Heart left ventricle (tissue), 16 donors: Measurements from ENCODE around the gene FOCAD. TPM values are rescaled to one million over a fixed set of nuclear protein-coding genes. Genes with fewer than 3 reads are reported as not detected.

Experiments
- ATAC-seq, 4 donors: fragments of 200-7000 bp; cut with Tn5 transposase; one replicate each; pipeline ENCODE4 v1.9.1; 2020 to 2022; ENCODE audit warnings: moderate library complexity in 4 of 4, mild to moderate bottlenecking in 3 of 4, moderate number of reproducible peaks in 1 of 4
- DNase-seq, 5 donors: peaks; one replicate each; pipeline ENCODE4 v3.0.0-alpha.2; 2020
- H3K27ac ChIP-seq, 12 donors: fragments of 200-600 bp; sonication (generic) in 4 of 12; one replicate each; pipeline versions ENCODE4 v1.5.0 to v1.8.0; 2016 to 2022; ENCODE audit warnings: mild to moderate bottlenecking in 2 of 12
- H3K27me3 ChIP-seq, 9 donors: fragments of 200-600 bp; sonication (generic) in 2 of 9; one replicate each; pipeline versions ENCODE4 v1.5.1 to v1.8.0; 2016 to 2022; ENCODE audit warnings: mild to moderate bottlenecking in 3 of 9
- H3K36me3 ChIP-seq, 9 donors: fragments of 200-600 bp; sonication (generic) in 2 of 9; one replicate each; pipeline versions ENCODE4 v1.5.0 to v1.8.0; 2018 to 2022; ENCODE audit warnings: mild to moderate bottlenecking in 2 of 9
- H3K4me1 ChIP-seq, 12 donors: fragments of 200-600 bp; sonication (generic) in 4 of 12; one replicate each; pipeline versions ENCODE4 v1.5.0 to v1.8.0; 2016 to 2022; ENCODE audit warnings: mild to moderate bottlenecking in 3 of 12
- H3K4me3 ChIP-seq, 12 donors: fragments of 200-600 bp; sonication (generic) in 4 of 12; one replicate each; pipeline versions ENCODE4 v1.5.0 to v1.8.0; 2017 to 2022; ENCODE audit warnings: mild to moderate bottlenecking in 9 of 12, moderate library complexity in 4 of 12
- H3K9me3 ChIP-seq, 12 donors: fragments of 200-600 bp; sonication (generic) in 4 of 12; one replicate each; pipeline versions ENCODE4 v1.5.0 to v1.8.0; 2016 to 2022; ENCODE audit warnings: mild to moderate bottlenecking in 1 of 12
- POLR2A ChIP-seq, 2 donors: fragments of 450-650 bp; IDR thresholded peaks; one replicate each; pipeline ENCODE4 v1.6.1; 2017; ENCODE audit warnings: antibody characterized with exemption in 2 of 2, mild to moderate bottlenecking in 2 of 2, moderate library complexity in 2 of 2
- WGBS, 4 donors: extraction: QIAGEN DNeasy Blood & Tissue Kit in 2 of 4; methylation state at CpG; one replicate each; pipeline versions ENCODE4 v1.1.5 to v1.1.7; 2013 to 2018; 5-methylcytosine and 5-hydroxymethylcytosine counted together
- intact Hi-C, 10 donors: fragments of 100-400 bp; cut with DNase I; formaldehyde crosslinking; loops; one replicate each; pipeline versions ENCODE4 v1.11.1 to v1.14.2; 2022
- polyA plus RNA-seq, 2 donors: library from polyadenylated mRNA; stranded (reverse); fragments of 200-250 nt; gene quantifications; one replicate each; pipeline ENCODE4 v1.2.3, GENCODE V29; 2013
- total RNA-seq, 9 donors: library from RNA; depleted of rRNA in 2 of 9; stranded (reverse); fragments of >200 nt in 2 of 9; fragmentation: NEBNext Ultra II Directional in 3 of 9; extraction: Animal tissue kit (Norgen Biotek cat#: 25700) in 3 of 9; gene quantifications; one replicate each; pipeline versions ENCODE4 v1.1.0 to v1.2.4, GENCODE V29; 2016 to 2023
- TF ChIP-seq, protein P1 (sequence below), 12 donors: fragments of 200-600 bp; sonication (generic) in 4 of 12; IDR thresholded peaks; one replicate each; pipeline versions ENCODE4 v1.5.0 to v1.8.0; 2018 to 2022; ENCODE audit warnings: antibody characterized with exemption in 12 of 12, mild to moderate bottlenecking in 5 of 12
- donor health status: ischemic (EF 13 %, LVEDD 7.1; RV severe dilation, severe dysfunction).
- donor health status: healthy with polysubstance abuse.
- donor health status: DM: no; HTN: yes; CAD: no.
- donor health status: DM: no; HTN: no; CAD: no.
- donor health status: ischemic (EF 25% LVEDD 6.9; RV normal size, moderate dysfunction).
- donor health status: ischemic (EF 25% LVEDD 5.7; RV mildly dilated, moderate dysfunction).
- donor health status: healthy.
- donor health status: DM: yes; HTN: yes; CAD: no.
- donor health status: ischemic (EF 35%, LVEDD 5.7; RV mildly dilated, moderate dysfunction).
- donor health status: nonischemic (EF 11% LVEDD 7.7; RV severe dilation, severe dysfunction).
- donor health status: DM: yes; HTN: yes; CAD: no.
- donor health status: PGD.
- donor health status: ischemic (EF 29% LVEDD 5.4; RV normal size, mild dysfunction).
- donor health status: nonischemic (EF 23%, LVEDD 6.1; RV moderate dilation, normal function).

FOCAD gene
- total and polyA plus RNA-seq, 11 donors, result 8.6 to 39.5 (median 28.3) TPM

DNA sequence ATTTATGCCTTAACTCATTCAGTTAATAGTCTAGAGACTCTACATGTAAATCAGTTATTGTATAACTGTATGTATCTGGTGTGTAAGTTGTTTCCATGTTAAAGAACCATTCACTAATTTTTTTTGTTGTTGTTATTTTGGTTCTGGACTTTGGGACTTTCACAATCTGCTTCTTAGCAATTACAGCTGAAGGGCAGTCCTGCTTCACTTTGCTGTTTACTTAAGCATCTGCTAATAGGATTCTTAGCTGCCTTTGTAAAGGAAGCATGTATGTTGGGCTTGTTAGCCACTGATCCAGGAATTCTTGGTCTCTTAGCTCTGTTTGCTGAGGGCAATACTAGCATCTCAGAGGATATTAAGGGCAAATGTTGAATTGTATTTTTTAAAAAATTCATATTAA lies 97.0 kb downstream of the FOCAD start:
- Histone ChIP-seq H3K4me3 (no peak overlapping the region), H3K36me3 (peaks cover 0 to 30% (median 4%) of the 10 kb centered on the region in 9 donors), H3K27ac (no peak overlapping the region), H3K9me3 (no peaks in the 10 kb centered on the region), H3K27me3 (no peaks in the 10 kb centered on the region), H3K4me1 (peaks cover 0 to 3% (median 0%) of the 10 kb centered on the region in 12 donors)
- ATAC-seq, result no peak
- DNase-seq, result no peak
- TF ChIP-seq, protein P1, sequence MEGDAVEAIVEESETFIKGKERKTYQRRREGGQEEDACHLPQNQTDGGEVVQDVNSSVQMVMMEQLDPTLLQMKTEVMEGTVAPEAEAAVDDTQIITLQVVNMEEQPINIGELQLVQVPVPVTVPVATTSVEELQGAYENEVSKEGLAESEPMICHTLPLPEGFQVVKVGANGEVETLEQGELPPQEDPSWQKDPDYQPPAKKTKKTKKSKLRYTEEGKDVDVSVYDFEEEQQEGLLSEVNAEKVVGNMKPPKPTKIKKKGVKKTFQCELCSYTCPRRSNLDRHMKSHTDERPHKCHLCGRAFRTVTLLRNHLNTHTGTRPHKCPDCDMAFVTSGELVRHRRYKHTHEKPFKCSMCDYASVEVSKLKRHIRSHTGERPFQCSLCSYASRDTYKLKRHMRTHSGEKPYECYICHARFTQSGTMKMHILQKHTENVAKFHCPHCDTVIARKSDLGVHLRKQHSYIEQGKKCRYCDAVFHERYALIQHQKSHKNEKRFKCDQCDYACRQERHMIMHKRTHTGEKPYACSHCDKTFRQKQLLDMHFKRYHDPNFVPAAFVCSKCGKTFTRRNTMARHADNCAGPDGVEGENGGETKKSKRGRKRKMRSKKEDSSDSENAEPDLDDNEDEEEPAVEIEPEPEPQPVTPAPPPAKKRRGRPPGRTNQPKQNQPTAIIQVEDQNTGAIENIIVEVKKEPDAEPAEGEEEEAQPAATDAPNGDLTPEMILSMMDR (IDR thresholded peaks at IDR 0.05), result no peak
- no peak for TF ChIP-seq POLR2A (IDR thresholded peaks at IDR 0.05)
- intact Hi-C loops, result loop anchor here in 1 of 10 donors (10.0 kb wide), 1 partner anchor 56 kb away; no protein-coding TSS in a partner anchor

DNA sequence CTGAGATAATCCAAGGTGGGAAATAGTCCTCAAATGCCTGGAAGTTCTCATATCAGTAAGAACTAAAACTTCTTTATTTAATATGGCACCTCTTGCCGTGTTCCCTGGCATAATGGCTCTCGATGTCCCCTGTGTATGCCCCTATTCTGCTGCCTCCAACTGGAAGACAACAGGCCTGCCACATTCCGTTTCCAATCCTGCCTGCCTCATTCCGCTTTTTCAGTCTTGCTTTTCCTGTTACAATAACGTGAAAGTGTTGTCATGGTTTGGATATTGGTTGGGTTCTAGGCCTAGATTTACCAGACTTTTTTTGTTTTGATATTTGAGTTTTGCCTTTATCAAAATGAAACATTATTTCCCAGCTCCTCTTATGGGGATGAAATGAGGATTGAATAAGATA lies 98.2 kb downstream of the FOCAD start:
- 89 to 95% (median 92%) methylated on average over 5 of the region's 5 CpGs for WGBS, 4 donors
- no peak overlapping the region for H3K4me3 ChIP-seq
- no peak overlapping the region for H3K27ac ChIP-seq
- ATAC-seq, result no peak
- H3K4me1 ChIP-seq, result peaks cover 0 to 3% (median 0%) of the 10 kb centered on the region in 12 donors
- intact Hi-C loops, result loop anchor here in 1 of 10 donors (10.0 kb wide), 1 partner anchor 57 kb away; no protein-coding TSS in a partner anchor
- H3K36me3 ChIP-seq, result peaks cover 0 to 30% (median 4%) of the 10 kb centered on the region in 9 donors
- H3K9me3 ChIP-seq, result no peaks in the 10 kb centered on the region
- no peak for DNase-seq
- no peaks in the 10 kb centered on the region for H3K27me3 ChIP-seq
- TF ChIP-seq, protein P1 (IDR thresholded peaks at IDR 0.05), result no peak
- TF ChIP-seq POLR2A (IDR thresholded peaks at IDR 0.05), result no peak

DNA sequence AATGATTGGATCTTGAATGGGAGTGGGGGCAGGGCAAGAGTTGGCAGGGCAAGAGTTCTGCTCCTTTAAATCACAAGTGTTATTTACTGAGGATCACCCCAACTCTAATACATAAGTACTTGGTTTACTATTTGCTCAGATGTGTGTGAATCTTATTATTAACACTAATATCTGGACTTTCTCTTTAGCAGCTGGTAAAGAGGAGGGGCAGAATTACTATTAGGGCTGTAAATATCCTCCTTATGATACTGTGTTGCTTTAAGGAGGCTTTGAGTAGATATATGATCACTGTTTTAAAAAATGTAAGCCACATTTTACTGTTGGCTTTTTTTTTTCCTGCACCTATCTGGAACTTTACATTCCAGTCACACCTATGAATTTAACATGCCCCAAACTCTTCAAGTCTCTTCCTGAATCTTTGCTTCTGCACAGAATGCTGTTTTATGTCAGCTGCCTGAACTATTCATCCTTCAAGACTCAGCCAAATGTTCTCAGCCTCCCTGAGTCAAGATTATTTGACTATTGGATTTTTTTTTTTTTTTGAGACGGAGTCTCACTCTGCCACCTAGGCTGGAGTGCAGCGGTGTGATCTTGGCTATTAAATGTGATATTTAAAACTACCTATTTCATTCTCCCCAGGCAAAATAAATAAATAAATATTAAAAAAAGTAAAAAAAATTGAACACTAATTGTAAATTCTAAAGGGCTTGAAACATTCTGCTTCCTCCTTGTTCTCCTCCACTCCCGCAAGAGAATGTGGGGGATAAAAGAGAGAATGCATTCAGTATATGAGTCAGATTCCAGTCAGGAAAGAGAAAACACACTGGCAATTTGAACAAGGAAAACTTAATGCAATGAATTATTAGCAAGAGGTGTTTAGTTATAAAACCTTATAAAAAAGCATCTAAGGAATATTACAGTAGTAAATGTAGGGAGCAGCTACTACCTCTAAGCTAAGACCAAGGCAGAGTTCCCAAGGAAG lies 99.3 kb downstream of the FOCAD start:
- H3K4me1 ChIP-seq, result peaks cover 0 to 7% (median 0%) of the 10 kb centered on the region in 12 donors
- no peak for DNase-seq
- 91 to 98% (median 97%) methylated on average over 3 of the region's 3 CpGs for WGBS, 4 donors
- H3K4me3 ChIP-seq, result no peak overlapping the region
- ATAC-seq, result no peak
- H3K36me3 ChIP-seq, result peaks cover 0 to 28% (median 4%) of the 10 kb centered on the region in 9 donors
- no peaks in the 10 kb centered on the region for H3K9me3 ChIP-seq
- TF ChIP-seq, protein P1 (IDR thresholded peaks at IDR 0.05), result no peak
- TF ChIP-seq POLR2A (IDR thresholded peaks at IDR 0.05), result no peak
- no peak overlapping the region for H3K27ac ChIP-seq
- H3K27me3 ChIP-seq, result no peaks in the 10 kb centered on the region
- intact Hi-C loops, result loop anchor here in 1 of 10 donors (10.0 kb wide), 1 partner anchor 59 kb away; no protein-coding TSS in a partner anchor

DNA sequence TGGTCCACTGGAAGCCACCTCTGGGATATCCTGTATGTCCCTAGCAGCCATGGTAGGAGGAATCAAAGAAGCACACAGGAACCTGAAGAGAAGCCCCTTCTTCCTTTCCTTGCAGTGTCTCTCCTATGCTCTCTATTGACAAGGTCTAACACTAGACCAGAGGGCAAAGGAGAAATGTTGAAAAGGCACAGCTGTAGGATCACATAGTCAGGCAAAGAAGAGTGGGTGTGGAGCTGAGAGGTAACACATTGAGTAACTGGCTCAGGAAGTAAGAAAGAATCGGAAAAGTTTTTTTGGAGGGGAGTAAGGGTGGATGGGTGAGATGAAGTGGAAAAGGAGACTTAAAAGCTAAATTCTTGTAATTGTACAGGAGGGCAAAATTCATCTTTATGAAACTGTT lies 100.1 kb downstream of the FOCAD start:
- H3K4me3 ChIP-seq, result no peak overlapping the region
- no peaks in the 10 kb centered on the region for H3K9me3 ChIP-seq
- intact Hi-C loops, result loop anchor here in 1 of 10 donors (10.0 kb wide), 1 partner anchor 59 kb away; no protein-coding TSS in a partner anchor
- DNase-seq (no peak), ATAC-seq (no peak)
- peaks cover 0 to 20% (median 4%) of the 10 kb centered on the region in 9 donors for H3K36me3 ChIP-seq
- peaks cover 0 to 15% (median 0%) of the 10 kb centered on the region in 12 donors for H3K4me1 ChIP-seq
- no peak for TF ChIP-seq POLR2A (IDR thresholded peaks at IDR 0.05)
- TF ChIP-seq, protein P1 (IDR thresholded peaks at IDR 0.05), result no peak
- 80 to 83% (median 82%) methylated on average over 1 of the region's 1 CpG for WGBS, 4 donors
- no peaks in the 10 kb centered on the region for H3K27me3 ChIP-seq
- H3K27ac ChIP-seq, result no peak overlapping the region
